H1 (cell line): ENCODE results near the gene ERICH6. TPM values are rescaled to one million over a fixed set of nuclear protein-coding genes. Genes with fewer than 3 reads are reported as not detected.

Source experiments
- CTCF ChIA-PET: fragments of 300-600 bp; sonication (Branson Sonifier 250); formaldehyde crosslinking; loops from one replicate; lab custom pipeline; 2021; ENCODE audit not compliant: partially characterized antibody; lab: Charles Lee
- POLR2A ChIA-PET: fragments of 300-600 bp; sonication (Branson Sonifier 250); formaldehyde crosslinking; loops from one replicate; lab custom pipeline; 2021; ENCODE audit warnings: inconsistent platforms; ENCODE audit not compliant: partially characterized antibody; lab: Charles Lee
- DNase-seq, 2 experiments: peaks; one replicate each; pipeline versions ENCODE4 v3.0.0 to v3.0.0-alpha.2; 2010 to 2022; ENCODE audit warnings: low spot score in 2 of 2, low read depth in 1 of 2, mixed read lengths in 1 of 2
- FAIRE-seq: peaks from 2 replicates; lab custom pipeline; 2011; peaks lifted over from hg19 to GRCh38; lab: Jason Lieb, UNC
- H2AFZ ChIP-seq: 2 replicates; pipeline ENCODE4 v1.8.1; 2012; ENCODE audit warnings: low read length, inconsistent platforms
- H2AK5ac ChIP-seq: 2 replicates; pipeline ENCODE4 v1.6.1; 2013; ENCODE audit warnings: low read depth, low read length
- H2BK120ac ChIP-seq: replicated peaks from 2 replicates; pipeline ENCODE3; 2013; ENCODE audit warnings: low read depth, low read length, inconsistent platforms
- H2BK12ac ChIP-seq: 2 replicates; pipeline ENCODE4 v1.6.1; 2013; ENCODE audit warnings: low read depth, low read length
- H2BK15ac ChIP-seq: 2 replicates; pipeline ENCODE4 v1.6.1; 2013; ENCODE audit warnings: low read length
- H2BK20ac ChIP-seq: 2 replicates; pipeline ENCODE4 v1.6.1; 2013; ENCODE audit warnings: low read length
- H2BK5ac ChIP-seq: 2 replicates; pipeline ENCODE4 v1.6.1; 2013; ENCODE audit warnings: low read depth, low read length
- H3K14ac ChIP-seq: 2 replicates; pipeline ENCODE4 v1.6.1; 2013; ENCODE audit warnings: inconsistent platforms; ENCODE audit not compliant: insufficient read length
- H3K18ac ChIP-seq: 2 replicates; pipeline ENCODE4 v1.6.1; 2013; ENCODE audit warnings: low read length; ENCODE audit errors: extremely low read depth
- H3K23ac ChIP-seq: 2 replicates; pipeline ENCODE4 v1.6.1; 2013; ENCODE audit warnings: inconsistent platforms; ENCODE audit not compliant: insufficient read length
- H3K23me2 ChIP-seq: 2 replicates; pipeline ENCODE4 v1.6.1; 2013; ENCODE audit warnings: low read depth, low read length
- H3K27ac ChIP-seq: 2 replicates; pipeline ENCODE4 v1.6.1; 2011; ENCODE audit warnings: low read depth, low read length, inconsistent platforms
- H3K27me3 ChIP-seq, 4 experiments: replicated peaks in 1 of 4; 1 replicate in 1 of 4; 2 replicates in 3 of 4; pipeline versions ENCODE4 v1.6.1 to v1.8.1; 2011 to 2013; ENCODE audit warnings: low read length in 3 of 4, mild to moderate bottlenecking in 3 of 4, inconsistent platforms in 2 of 4, mixed read lengths in 2 of 4, moderate library complexity in 1 of 4; ENCODE audit not compliant: control insufficient read depth in 3 of 4, insufficient read depth in 3 of 4; ENCODE audit errors: extremely low read depth in 1 of 4
- H3K36me3 ChIP-seq, 4 experiments: 2 replicates each; pipeline versions ENCODE4 v1.6.1 to v1.8.1; 2011 to 2013; ENCODE audit warnings: mild to moderate bottlenecking in 4 of 4, low read length in 3 of 4, moderate library complexity in 2 of 4, control low read depth in 1 of 4, inconsistent platforms in 1 of 4; ENCODE audit not compliant: insufficient read depth in 4 of 4, control insufficient read depth in 2 of 4
- H3K4ac ChIP-seq: replicated peaks from 2 replicates; pipeline ENCODE3; 2013; ENCODE audit warnings: low read length, low read depth, mixed read lengths, inconsistent platforms; ENCODE audit not compliant: insufficient read length
- H3K4me1 ChIP-seq, 4 experiments: replicated peaks in 1 of 4; 1 replicate in 1 of 4; 2 replicates in 3 of 4; pipeline versions ENCODE4 v1.6.1 to v1.8.1; 2011 to 2013; ENCODE audit warnings: low read length in 3 of 4, inconsistent platforms in 2 of 4, mixed read lengths in 1 of 4; ENCODE audit not compliant: insufficient read depth in 4 of 4, control insufficient read depth in 3 of 4
- H3K4me2 ChIP-seq, 2 experiments: 2 replicates each; pipeline versions ENCODE4 v1.6.1 to v1.8.1; 2011 to 2013; ENCODE audit warnings: low read depth in 2 of 2, low read length in 2 of 2, control low read depth in 1 of 2, inconsistent platforms in 1 of 2, mild to moderate bottlenecking in 1 of 2; ENCODE audit not compliant: insufficient read depth in 1 of 2
- H3K4me3 ChIP-seq, 4 experiments: fragments of 200-600, 300-600 bp in 1 of 4; sonication (generic), shearing (Covaris generic), sonication (Bioruptor Twin) in 1 of 4; 2 replicates each; pipeline versions ENCODE4 v1.5.1 to v1.8.1; 2011 to 2016; ENCODE audit warnings: low read length in 4 of 4, low read depth in 3 of 4, control low read depth in 2 of 4, inconsistent platforms in 2 of 4, mild to moderate bottlenecking in 2 of 4, mixed read lengths in 1 of 4, moderate library complexity in 1 of 4; ENCODE audit not compliant: insufficient read depth in 2 of 4; ENCODE audit errors: extremely low read depth in 1 of 4
- H3K56ac ChIP-seq: replicated peaks from 2 replicates; pipeline ENCODE3; 2013; ENCODE audit warnings: low read depth, mild to moderate bottlenecking, mixed read lengths, low read length, inconsistent platforms; ENCODE audit not compliant: insufficient read length
- H3K79me1 ChIP-seq: 2 replicates; pipeline ENCODE4 v1.6.1; 2013; ENCODE audit warnings: low read depth, low read length, control low read depth
- H3K79me2 ChIP-seq, 2 experiments: 2 replicates each; pipeline versions ENCODE4 v1.6.1 to v1.8.1; 2012 to 2013; ENCODE audit warnings: low read length in 2 of 2, mild to moderate bottlenecking in 2 of 2, inconsistent platforms in 1 of 2; ENCODE audit not compliant: insufficient read depth in 2 of 2, control insufficient read depth in 1 of 2
- H3K9ac ChIP-seq, 4 experiments: replicated peaks in 1 of 4; 1 replicate in 1 of 4; 2 replicates in 3 of 4; pipeline versions ENCODE4 v1.6.1 to v1.8.1; 2011 to 2013; ENCODE audit warnings: low read depth in 3 of 4, low read length in 3 of 4, control low read depth in 2 of 4, mild to moderate bottlenecking in 2 of 4, moderate library complexity in 2 of 4, inconsistent platforms in 1 of 4; ENCODE audit errors: extremely low read depth in 1 of 4
- H3K9me3 ChIP-seq, 2 experiments: 2 replicates each; pipeline versions ENCODE4 v1.6.1 to v1.8.1; 2012 to 2013; ENCODE audit warnings: mild to moderate bottlenecking in 2 of 2, moderate library complexity in 2 of 2, control low read depth in 1 of 2, inconsistent platforms in 1 of 2, low read depth in 1 of 2, low read length in 1 of 2, mixed read lengths in 1 of 2; ENCODE audit not compliant: insufficient read depth in 2 of 2
- H4K20me1 ChIP-seq, 2 experiments: replicated peaks in 1 of 2; 2 replicates each; pipeline versions ENCODE3 to v1.8.1; 2011 to 2013; ENCODE audit warnings: inconsistent platforms in 2 of 2, low read length in 2 of 2, mild to moderate bottlenecking in 1 of 2; ENCODE audit not compliant: insufficient read depth in 2 of 2, control insufficient read depth in 1 of 2
- H4K5ac ChIP-seq: 2 replicates; pipeline ENCODE4 v1.6.1; 2013; ENCODE audit warnings: low read length, low read depth, mixed read lengths, inconsistent platforms; ENCODE audit not compliant: insufficient read length
- H4K8ac ChIP-seq: 2 replicates; pipeline ENCODE4 v1.8.0; 2013; ENCODE audit warnings: mild to moderate bottlenecking, moderate library complexity, low read length, inconsistent platforms; ENCODE audit not compliant: insufficient read depth; ENCODE audit errors: extremely low read depth
- H4K91ac ChIP-seq: replicated peaks from 2 replicates; pipeline ENCODE3; 2013; ENCODE audit warnings: low read length, mixed read lengths, inconsistent platforms; ENCODE audit not compliant: insufficient read length
- BACH1 ChIP-seq: IDR thresholded peaks from 2 replicates; pipeline ENCODE4 v1.6.1; 2012; ENCODE audit warnings: low read length, improper control_type of control experiment
- HDAC6 ChIP-seq: IDR thresholded peaks from one replicate; pipeline ENCODE4 v1.7.1; 2012; ENCODE audit warnings: low read depth, mild to moderate bottlenecking, inconsistent platforms, low read length, moderate library complexity
- KDM4A ChIP-seq: IDR thresholded peaks from one replicate; pipeline ENCODE4 v1.7.1; 2012; ENCODE audit warnings: low read depth, mild to moderate bottlenecking, moderate library complexity, low read length, inconsistent platforms; ENCODE audit not compliant: severe bottlenecking
- PHF8 ChIP-seq: fragments of 200-600 bp; sonication (generic); conservative IDR thresholded peaks from 2 replicates; pipeline ENCODE4 v1.7.1; 2012; ENCODE audit warnings: low read depth, mild to moderate bottlenecking, inconsistent platforms, low read length, moderate library complexity
- POLR2AphosphoS5 ChIP-seq: IDR thresholded peaks from 2 replicates; pipeline ENCODE4 v1.6.1; 2011; ENCODE audit warnings: low read depth, low read length
- RBBP5 ChIP-seq: IDR thresholded peaks from 2 replicates; pipeline ENCODE4 v1.7.1; 2012; ENCODE audit warnings: low read depth, mild to moderate bottlenecking, inconsistent platforms, low read length, moderate library complexity, borderline replicate concordance
- RFX5 ChIP-seq: IDR thresholded peaks from 2 replicates; pipeline ENCODE4 v1.6.1; 2011; ENCODE audit warnings: low read depth, low read length, improper control_type of control experiment, borderline replicate concordance
- SP1 ChIP-seq: IDR thresholded peaks from 2 replicates; pipeline ENCODE4 v1.6.1; 2011; ENCODE audit warnings: low read depth, low read length
- SP4 ChIP-seq: IDR thresholded peaks from 2 replicates; pipeline ENCODE4 v1.6.1; 2012; ENCODE audit warnings: low read length, inconsistent platforms
- SRF ChIP-seq: IDR thresholded peaks from 2 replicates; pipeline ENCODE4 v1.6.1; 2011; ENCODE audit warnings: mild to moderate bottlenecking, low read depth, low read length, moderate library complexity
- TBP ChIP-seq: IDR thresholded peaks from 2 replicates; pipeline ENCODE4 v1.6.1; 2011; ENCODE audit warnings: low read depth, low read length, improper control_type of control experiment
- WGBS, 2 experiments: shearing (Covaris generic) in 1 of 2; methylation state at CpG; one replicate each; pipeline versions ENCODE4 v1.1.6 to v1.1.7; 2013 to 2015; ENCODE audit warnings: low lambda C conversion rate in 2 of 2, mixed read lengths in 2 of 2, inconsistent platforms in 1 of 2, low coverage in 1 of 2, missing lambda C conversion rate in 1 of 2; ENCODE audit not compliant: insufficient replicate concordance in 2 of 2, insufficient coverage in 1 of 2, insufficient read length in 1 of 2; ENCODE audit errors: extremely low coverage in 1 of 2, missing lambda C conversion rate in 1 of 2; 5-methylcytosine and 5-hydroxymethylcytosine counted together
- polyA plus RNA-seq, 7 experiments: library from polyadenylated mRNA; depleted of rRNA in 3 of 7; stranded (reverse) in 5 of 7; unstranded in 2 of 7; fragments of >200 nt in 5 of 7; fragments of 200-250 nt in 2 of 7; gene quantifications; 1 replicate in 5 of 7; 2 replicates in 1 of 7; 4 replicates in 1 of 7; pipeline versions ENCODE4 v1.2.1 to v1.2.3, GENCODE V29; 2011 to 2013; ENCODE audit warnings: missing spikeins in 2 of 7, mixed read lengths in 2 of 7
- total RNA-seq: library from RNA; stranded (reverse); fragmentation: NEBNext Ultra II Directional; extraction: Animal tissue kit (Norgen Biotek cat#: 25700); gene quantifications from 2 replicates; pipeline ENCODE4 v1.2.1, GENCODE V29; 2021

The ERICH6 gene
- total and polyA plus RNA-seq, 2 of the 8 experiments (the other 6 are each of a cell fraction or from before 2014, with no cell fraction given), result not detected

DNA sequence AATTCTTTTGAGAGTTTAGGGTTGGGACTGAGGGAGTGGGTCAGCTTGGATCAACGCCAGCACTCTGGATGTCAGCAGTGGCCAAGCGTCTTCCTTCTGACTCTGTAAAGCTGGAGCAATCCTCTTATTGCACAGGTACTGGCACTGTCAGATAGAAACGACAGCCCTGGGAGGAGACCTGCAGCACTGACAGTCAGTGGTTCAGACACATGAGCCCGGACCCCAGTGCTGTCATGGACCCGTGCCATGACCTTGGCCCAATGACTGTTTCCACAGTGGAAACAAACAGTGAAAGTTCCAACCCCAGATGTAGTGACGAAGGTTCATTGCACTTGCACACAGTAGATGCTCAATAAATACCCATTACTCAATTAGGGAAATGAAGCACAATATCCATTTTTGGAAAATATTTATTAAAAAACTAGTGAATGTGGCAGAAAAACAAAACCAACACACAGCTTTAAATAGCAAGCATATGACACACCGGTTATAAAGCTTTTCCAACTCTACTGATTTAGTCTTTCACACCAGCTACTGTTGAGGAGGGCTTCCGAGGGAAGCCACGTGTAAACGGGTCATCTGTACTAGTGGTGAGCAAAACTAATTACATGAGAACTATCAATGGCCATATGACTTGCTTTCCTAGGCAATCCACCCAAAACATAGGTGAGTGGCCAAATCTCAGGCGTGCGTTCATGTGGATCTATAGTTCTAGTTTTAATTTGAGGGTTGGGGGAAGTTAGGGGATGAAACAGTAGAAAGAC lies 37.2 kb upstream of the ERICH6 start:
- Histone ChIP-seq H2BK15ac (no peak overlapping the region), H3K14ac (no peak overlapping the region), H4K91ac (no peak overlapping the region), H4K5ac (no peak overlapping the region), H3K4me1 (peaks cover 0 to 5% (median 3%) of the 10 kb centered on the region in 4 experiments; a peak in 4 of 7 replicates), H3K18ac (no peak overlapping the region), H2AFZ (no peak overlapping the region), H4K8ac (no peak overlapping the region), H3K4me3 (no peak overlapping the region), H3K27ac (no peak overlapping the region), H3K4me2 (no peak overlapping the region), H3K9me3 (no peaks in the 10 kb centered on the region), H3K56ac (no peak overlapping the region), H2BK120ac (no peak overlapping the region), H4K20me1 (no peaks in the 10 kb centered on the region), H3K79me2 (no peaks in the 10 kb centered on the region; a peak in 1 of 4 replicates), H3K23me2 (no peaks in the 10 kb centered on the region; the same call in 1 of the 2 replicates), H2AK5ac (no peak overlapping the region), H2BK20ac (no peak overlapping the region), H2BK5ac (no peak overlapping the region), H3K27me3 (no peaks in the 10 kb centered on the region), H3K79me1 (peaks cover 8% of the 10 kb centered on the region), H3K23ac (peak overlapping the region; percentile 22), H3K4ac (no peak overlapping the region), H3K9ac (no peak overlapping the region), H3K36me3 (no peaks in the 10 kb centered on the region), H2BK12ac (no peak overlapping the region)
- FAIRE-seq (no peak), DNase-seq (no peak)
- 89% methylated on average over 12 of the region's 12 CpGs; no CpG with 5 or more reads in 1 of the 2 experiments for WGBS, 2 experiments
- TF ChIP-seq KDM4A (no peak), TBP (no peak), SRF (no peak), HDAC6 (no peak), SP4 (no peak), RBBP5 (no peak), RFX5 (no peak), BACH1 (no peak), PHF8 (no peak), SP1 (no peak), POLR2AphosphoS5 (no peak)
- ChIA-PET POLR2A (no interaction called here), CTCF (interaction anchor here (0.7 to 1.1 kb wide), 3 partner anchors 19 to 124 kb away, joined by 3 read pairs; no protein-coding TSS in a partner anchor)
